Stromal cell of bone marrow (primary cell): ENCODE results near the gene GINS3.
A peak's percentile ranks its signal among the peaks of the same experiment; 100 is the strongest.
"Not testable (repeated sequence)": the region's sequence is repeated elsewhere in the genome, so short reads cannot be mapped to it uniquely, and the experiment has no call there.

Experiments
- DNase-seq: peaks from one replicate; pipeline ENCODE4 v3.0.0-alpha.2; 2012; ENCODE audit warnings: low read depth

The GINS3 gene

DNA sequence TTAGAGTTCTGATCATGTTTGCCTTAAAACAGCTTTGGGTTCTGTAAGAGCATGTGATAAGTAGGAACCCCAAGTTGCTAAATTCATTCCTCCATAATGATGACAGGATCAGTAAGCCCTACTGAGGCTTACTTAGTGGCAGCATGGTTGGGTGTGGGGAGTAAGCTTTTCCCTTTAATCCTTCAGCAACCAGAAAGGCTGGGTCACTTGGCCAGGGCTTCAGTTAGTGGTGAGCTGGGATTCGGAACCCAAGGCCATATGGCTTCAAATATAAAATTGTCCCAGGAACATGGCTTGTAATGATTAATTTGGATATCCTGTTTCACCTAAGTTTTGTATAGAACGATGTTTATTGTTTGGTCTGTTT, 850 bp downstream of the GINS3 start:
- no peak for DNase-seq

DNA sequence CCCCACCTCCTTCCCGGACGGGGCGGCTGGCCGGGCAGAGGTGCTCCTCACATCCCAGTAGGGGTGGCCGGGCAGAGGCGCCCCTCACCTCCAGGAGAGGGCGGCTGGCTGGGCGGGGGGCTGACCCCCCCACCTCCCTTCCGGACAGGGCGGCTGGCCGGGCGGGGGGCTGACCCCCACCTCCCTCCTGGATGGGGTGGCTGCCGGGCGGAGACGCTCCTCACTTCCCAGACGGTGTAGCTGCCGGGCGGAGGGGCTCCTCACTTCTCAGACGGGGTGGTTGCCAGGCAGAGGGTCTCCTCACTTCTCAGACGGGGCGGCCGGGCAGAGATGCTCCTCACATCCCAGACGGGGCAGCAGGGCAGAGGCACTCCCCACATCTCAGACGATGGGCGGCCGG, 4.6 kb downstream of the GINS3 start:
- not testable (repeated sequence) for DNase-seq

GRCh38 chr16:58399718-58400633, 7.7 kb downstream of the GINS3 start:
- no peak for DNase-seq

DNA sequence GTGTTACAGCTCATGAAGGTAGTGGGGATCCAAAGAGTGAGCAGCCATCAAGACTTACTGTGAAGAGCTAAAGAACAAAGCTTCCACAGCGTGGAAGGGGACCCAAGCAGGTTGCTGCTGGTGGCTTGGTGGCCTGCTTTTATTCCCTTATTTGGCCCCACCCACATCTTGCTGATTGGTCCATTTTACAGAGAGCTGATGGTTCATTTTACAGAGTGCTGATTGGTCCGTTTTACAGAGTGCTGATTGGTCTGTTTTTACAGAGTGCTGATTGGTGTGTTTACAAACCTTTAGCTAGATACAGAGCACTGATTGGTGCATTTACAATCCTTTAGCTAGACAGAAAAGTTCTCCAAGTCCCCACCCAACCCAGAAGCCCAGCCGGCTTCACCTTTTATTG, 9.0 kb downstream of the GINS3 start:
- not testable (repeated sequence) for DNase-seq

- no peak for DNase-seq
These were observed 10.5 kb downstream of the GINS3 start for GRCh38 chr16:58402796-58403195.

DNA sequence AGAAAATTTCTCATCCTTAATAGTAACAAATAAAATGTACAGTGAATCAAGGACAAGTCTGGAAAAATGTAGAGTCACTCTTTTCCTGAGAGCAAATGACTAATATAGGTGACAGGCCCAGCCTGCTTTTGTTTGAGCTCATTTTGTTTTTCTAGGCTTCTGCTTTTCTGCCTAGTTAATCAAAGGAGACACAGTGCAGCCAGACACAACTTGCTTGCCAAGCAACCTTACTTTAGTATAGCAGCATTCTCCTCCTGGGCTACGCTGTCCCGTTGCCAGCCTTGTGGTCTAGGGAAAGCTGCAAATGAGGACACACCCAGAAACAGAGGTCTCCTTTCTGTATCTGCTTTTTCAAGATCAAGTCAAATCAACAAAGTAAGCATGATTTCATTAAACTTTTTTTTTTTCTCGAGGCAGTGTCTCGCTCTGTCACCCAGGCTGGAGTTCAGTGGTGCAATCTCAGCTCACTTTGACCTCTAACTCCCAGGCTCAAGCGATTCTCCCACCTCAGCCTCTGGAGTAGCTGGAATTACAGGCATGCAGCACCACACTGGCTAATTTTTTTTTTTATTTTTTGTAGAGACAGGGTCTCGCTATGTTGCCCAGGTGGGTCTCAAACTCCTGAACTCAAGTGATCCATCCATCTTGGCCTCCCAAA, 17.2 kb downstream of the GINS3 start:
- peak; percentile 54 for DNase-seq

DNA sequence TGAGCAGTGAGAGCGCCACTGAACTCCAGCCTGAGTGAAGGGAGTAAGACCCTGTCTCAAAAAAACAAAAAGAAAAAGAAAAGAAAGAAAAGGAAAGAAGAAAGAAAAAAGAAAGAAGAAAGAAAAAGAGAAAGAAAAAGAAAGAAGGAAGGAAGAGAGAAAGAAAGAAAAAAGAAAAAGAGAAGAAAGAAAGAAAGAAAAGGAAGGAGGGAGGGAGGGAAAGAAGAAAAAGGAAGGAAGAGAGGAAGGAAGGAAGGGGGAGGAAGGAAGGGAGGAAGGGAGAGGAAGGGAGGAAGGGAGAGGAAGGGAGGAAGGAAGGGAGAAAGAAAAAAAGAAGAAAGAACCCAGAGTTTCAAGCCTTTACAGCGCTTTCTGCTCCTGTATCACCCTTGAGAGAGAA, 19.1 kb downstream of the GINS3 start:
- no peak for DNase-seq

GRCh38 chr16:58411736-58412614, 19.7 kb downstream of the GINS3 start:
- DNase-seq, result no peak

DNA sequence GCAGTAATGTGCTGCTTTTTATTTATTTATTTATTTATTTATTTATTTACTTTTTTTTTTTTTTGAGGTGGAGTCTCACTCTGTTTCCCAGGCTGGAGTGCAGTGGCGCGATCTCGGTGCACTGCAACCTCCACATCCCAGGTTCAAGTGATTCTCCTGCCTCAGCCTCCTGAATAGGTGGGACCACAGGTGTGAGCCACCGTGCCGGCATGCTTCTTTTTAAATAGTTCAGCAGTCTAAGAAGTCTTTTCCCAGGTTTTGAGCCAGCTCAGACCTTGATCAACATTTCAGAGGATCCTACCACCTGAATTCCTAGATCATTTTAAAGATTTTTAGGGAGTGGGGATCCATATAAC, 20.3 kb downstream of the GINS3 start:
- not testable (repeated sequence) for DNase-seq

DNA sequence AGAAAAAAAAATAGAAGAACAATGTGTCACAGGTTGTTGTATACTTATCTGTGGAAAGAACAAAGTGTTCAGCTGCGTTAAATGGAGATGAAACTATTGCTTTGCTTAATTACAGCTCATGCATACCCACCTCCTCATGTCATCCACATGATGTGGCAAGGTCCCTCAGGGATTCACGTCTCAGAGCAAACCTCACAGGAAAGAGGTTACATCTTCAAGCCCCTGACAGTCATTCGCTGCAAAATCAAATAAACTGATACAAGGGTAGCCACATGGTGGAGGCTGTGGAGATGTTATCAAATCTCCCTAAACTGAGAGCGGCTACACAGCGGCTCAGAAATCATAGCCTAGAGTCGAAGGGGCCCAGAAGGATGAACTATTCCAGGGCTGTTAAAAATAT, 21.1 kb downstream of the GINS3 start:
- no peak for DNase-seq

DNA sequence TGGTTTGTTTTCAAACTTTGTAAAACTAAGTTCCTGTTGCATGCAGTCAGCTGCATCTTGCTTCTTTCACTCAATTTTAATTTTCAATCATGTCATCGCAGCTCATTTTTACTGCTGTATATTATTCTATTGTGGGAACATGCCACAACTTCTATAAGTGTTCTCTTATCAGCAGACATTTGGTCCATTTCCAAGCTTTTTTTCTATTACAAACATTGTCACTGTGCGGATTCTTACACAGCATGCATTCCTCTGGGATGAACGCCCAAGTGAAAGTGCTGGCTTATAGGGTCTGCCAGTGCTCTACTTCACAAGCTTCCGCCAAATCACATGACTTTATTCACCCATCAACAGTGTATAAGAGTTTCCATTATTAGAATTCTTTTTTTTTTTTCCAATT, 22.7 kb downstream of the GINS3 start:
- DNase-seq, result no peak

DNA sequence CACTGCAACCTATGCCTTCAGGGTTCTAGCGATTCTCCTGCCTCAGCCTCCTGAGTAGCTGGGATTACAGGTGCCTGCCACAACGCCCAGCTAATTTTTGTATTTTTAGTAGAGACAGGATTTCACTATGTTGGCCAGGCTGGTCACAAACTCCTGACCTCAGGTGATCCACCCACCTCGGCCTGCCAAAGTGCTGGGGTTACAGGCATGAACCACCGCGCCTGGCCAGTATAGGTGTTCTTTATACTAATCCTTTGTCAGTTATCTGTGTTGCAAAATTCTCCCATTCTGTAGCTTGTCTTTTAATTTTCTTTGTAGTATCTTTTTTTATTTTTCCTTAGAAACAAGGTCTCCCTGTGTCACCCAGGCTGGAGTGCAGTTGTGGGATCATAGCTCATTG, 23.7 kb downstream of the GINS3 start:
- DNase-seq, result not testable (repeated sequence)

DNA sequence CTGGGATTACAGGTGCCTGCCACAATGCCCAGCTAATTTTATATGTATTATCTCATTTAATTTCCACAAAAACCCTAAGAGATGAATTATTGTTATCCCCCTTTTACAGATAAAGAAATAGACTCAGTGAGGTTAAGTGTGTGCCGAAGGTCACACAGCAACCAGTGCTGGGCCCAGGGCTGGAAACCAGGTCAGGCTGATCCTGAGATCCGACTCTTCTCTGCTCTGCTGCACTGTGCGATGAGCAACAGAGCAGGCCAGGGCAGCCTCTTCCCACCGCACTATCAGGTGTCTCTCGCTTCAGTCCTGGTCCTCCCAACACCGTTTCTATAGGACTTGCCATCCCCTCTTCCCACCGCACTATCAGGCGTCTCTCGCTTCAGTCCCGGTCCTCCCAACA, 24.8 kb downstream of the GINS3 start:
- DNase-seq, result no peak

- no peak for DNase-seq
These were observed 25.3 kb downstream of the GINS3 start for GRCh38 chr16:58417600-58417999.

GRCh38 chr16:58418026-58418425, 25.8 kb downstream of the GINS3 start:
- no peak for DNase-seq

DNA sequence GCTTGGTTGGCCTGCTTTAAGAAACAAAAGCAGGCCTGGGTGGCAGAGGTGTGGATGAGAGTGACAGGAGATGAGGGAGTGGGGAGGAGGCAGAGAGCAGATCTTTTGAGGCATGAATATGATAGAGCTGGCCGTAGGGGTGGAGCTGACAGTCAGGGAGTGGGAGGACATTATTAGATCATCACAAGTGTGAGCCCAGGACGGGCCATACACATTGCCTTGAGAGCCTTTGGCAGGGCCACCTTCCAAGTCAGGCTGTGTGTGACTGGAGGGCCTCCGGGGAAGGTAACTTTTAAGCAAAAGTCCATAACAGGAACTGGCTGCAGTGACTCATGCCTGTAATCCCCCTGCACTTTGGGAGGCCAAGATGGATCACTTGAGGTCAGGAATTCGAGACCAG, 26.3 kb downstream of the GINS3 start:
- DNase-seq, result peak; percentile 43

GRCh38 chr16:58419241-58419990, 27.1 kb downstream of the GINS3 start:
- no peak for DNase-seq

- DNase-seq, result no peak
These were observed 28.8 kb downstream of the GINS3 start for GRCh38 chr16:58421059-58421458.

DNA sequence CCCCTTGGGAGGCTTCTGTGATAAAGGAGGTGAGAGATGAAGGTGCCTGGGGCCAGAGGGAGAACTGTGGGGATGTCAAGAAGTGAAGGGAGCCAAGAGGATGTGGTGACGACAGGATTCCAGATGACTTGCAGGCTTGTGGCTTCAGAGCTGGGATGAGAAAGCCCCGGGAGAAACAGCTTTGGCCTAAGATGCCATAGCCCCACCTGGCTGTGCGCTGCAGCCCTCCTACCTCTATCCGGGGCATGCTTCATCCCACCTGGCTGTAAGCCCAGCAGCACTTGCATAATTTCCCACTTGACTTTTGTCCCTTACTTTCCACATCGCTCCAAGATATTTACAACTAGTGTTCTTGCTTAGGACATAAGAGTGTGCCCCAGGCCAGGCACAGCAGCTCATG, 29.3 kb downstream of the GINS3 start:
- DNase-seq, result peak; percentile 9

DNA sequence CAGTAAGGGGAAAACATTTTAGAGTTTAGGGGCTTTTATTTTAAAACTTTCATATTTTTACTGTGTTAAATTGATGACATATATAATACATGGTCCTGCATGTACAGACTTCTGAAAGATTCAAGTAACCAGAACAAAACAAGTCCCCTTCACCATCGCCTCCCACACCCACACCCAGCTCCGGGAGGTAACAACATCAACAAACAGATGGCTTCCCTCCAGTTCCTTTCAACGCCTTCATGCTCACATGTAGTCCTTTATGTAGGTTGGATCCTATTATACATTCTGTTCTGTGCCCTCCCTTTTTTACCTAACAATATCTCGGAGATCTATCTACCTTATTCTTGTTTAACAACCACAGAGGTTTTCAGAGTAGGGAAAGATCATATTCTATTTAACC, 30.5 kb downstream of the GINS3 start:
- no peak for DNase-seq

- DNase-seq, result no peak
These were observed 33.0 kb downstream of the GINS3 start for GRCh38 chr16:58425245-58425644.
